ENCODE results near the gene SNTA1. TPM values are rescaled to one million over a fixed set of nuclear protein-coding genes. Genes with fewer than 3 reads are reported as not detected.

SNTA1 gene
- total and polyA plus RNA-seq, 9 of the 15 experiments (the other 6 are each of a cell fraction or from before 2014, with no cell fraction given) = 1.2 to 40.8 (median 20.3) TPM

- TF ChIP-seq ZBTB1 (CRISPR knock-in tag; IDR thresholded peaks at IDR 0.05; ENCODE audit: borderline replicate concordance, low read depth) (no peak), ZNF277 (CRISPR knock-in tag; IDR thresholded peaks at IDR 0.05; ENCODE audit: borderline replicate concordance) (no peak), DDX20 (tag; IDR thresholded peaks at IDR 0.05; ENCODE audit: low read depth) (no peak), ZNF175 (CRISPR knock-in tag; IDR thresholded peaks at IDR 0.05; ENCODE audit: low read depth) (0 out of 2 replicates have a peak, but pooled peaks have one; percentile 39), MNT (conservative IDR thresholded peaks at IDR 0.05) (peak; percentile 37 to 78; a peak in 2 of 4 replicates), ZNF274 (IDR thresholded peaks at IDR 0.05; ENCODE audit: borderline replicate concordance, low read depth, low read length) (peak; percentile 63; the same call in 1 of the 2 replicates), ZNF780A (CRISPR knock-in tag; IDR thresholded peaks at IDR 0.05) (no peak), E2F4 (CRISPR knock-in tag; IDR thresholded peaks at IDR 0.05; ENCODE audit: low read depth) (no peak), TCF3 (CRISPR knock-in tag; IDR thresholded peaks at IDR 0.05) (peak; percentile 97), ZNF586 (CRISPR knock-in tag; conservative IDR thresholded peaks at IDR 0.05) (no peak), ZNF707 (CRISPR knock-in tag; conservative IDR thresholded peaks at IDR 0.05) (no peak), FOXK2 (conservative IDR thresholded peaks at IDR 0.05 in 1 of 2, IDR thresholded peaks at IDR 0.05 in 1 of 2; ENCODE audit: low read depth in 2 of 2) (no peak), ZC3H4 (CRISPR knock-in tag; IDR thresholded peaks at IDR 0.05; ENCODE audit: borderline replicate concordance) (no peak), HMG20A (CRISPR knock-in tag; conservative IDR thresholded peaks at IDR 0.05) (no peak), DEAF1 (CRISPR knock-in tag; IDR thresholded peaks at IDR 0.05) (no peak), ZBTB33 (CRISPR knock-in tag; IDR thresholded peaks at IDR 0.05) (no peak), MEF2A (IDR thresholded peaks at IDR 0.05; ENCODE audit: control insufficient read depth, low read depth, low read length) (peak; percentile 100)
Observed at GRCh38 chr20:33419140-33419974, 24.2 kb downstream of the SNTA1 start (continued).
